PC-3 (cell line): ENCODE results near the gene RINL. TPM values are rescaled to one million over a fixed set of nuclear protein-coding genes. Genes with fewer than 3 reads are reported as not detected.

ENCODE experiments used
- ATAC-seq: fragments of 200-7000 bp; cut with Tn5 transposase; 2 replicates; pipeline ENCODE4 v1.9.1; 2020; ENCODE audit warnings: mild to moderate bottlenecking, moderate library complexity
- BruUV-seq: library from RNA; stranded (reverse); fragments of 400-500 nt; replicated peaks from 2 replicates; lab custom pipeline; 2021; lab: Mats Ljungman, UMichigan
- CTCF ChIA-PET: fragments of 300-600 bp; sonication (Branson Sonifier 250); formaldehyde crosslinking; loops from one replicate; lab custom pipeline; 2022; ENCODE audit warnings: antibody characterized with exemption; lab: Charles Lee
- POLR2A ChIA-PET: fragments of 300-600 bp; sonication (Branson Sonifier 250); formaldehyde crosslinking; loops from one replicate; lab custom pipeline; 2022; ENCODE audit warnings: antibody characterized with exemption; ENCODE audit not compliant: unreplicated experiment; lab: Charles Lee
- DNase-seq: peaks from one replicate; pipeline ENCODE4 v3.0.0-alpha.2; 2015
- H2AFZ ChIP-seq: fragments of 300-600 bp; sonication (generic); 2 replicates; pipeline ENCODE4 v1.6.0; 2016; ENCODE audit warnings: antibody characterized with exemption, low read length
- H3F3A ChIP-seq: fragments of 300-600 bp; sonication (generic); one replicate; pipeline ENCODE4 v1.6.0; 2017; ENCODE audit warnings: antibody characterized with exemption, low read length, control low read depth, mild to moderate bottlenecking; ENCODE audit not compliant: unreplicated experiment
- H3K27ac ChIP-seq: fragments of 300-600 bp; sonication (generic); 2 replicates; pipeline ENCODE4 v1.5.1; 2016; ENCODE audit warnings: mild to moderate bottlenecking, low read length
- H3K27me3 ChIP-seq: fragments of 300-600 bp; sonication (generic); 2 replicates; pipeline ENCODE4 v1.6.1; 2016; ENCODE audit warnings: low read length, mixed read lengths
- H3K36me3 ChIP-seq: fragments of 300-600 bp; sonication (generic); 2 replicates; pipeline ENCODE4 v1.6.1; 2016; ENCODE audit warnings: low read depth, mixed run types, low read length, mixed read lengths
- H3K4me1 ChIP-seq: fragments of 300-600 bp; sonication (generic); 2 replicates; pipeline ENCODE4 v1.5.1; 2016; ENCODE audit warnings: low read length; ENCODE audit not compliant: insufficient read depth
- H3K4me2 ChIP-seq: fragments of 300-600 bp; sonication (generic); 2 replicates; pipeline ENCODE4 v1.6.0; 2016; ENCODE audit warnings: low read length
- H3K4me3 ChIP-seq: fragments of 300-600 bp; sonication (generic); 2 replicates; pipeline ENCODE4 v1.5.1; 2016; ENCODE audit warnings: mild to moderate bottlenecking, low read length, mixed read lengths
- H3K79me2 ChIP-seq: fragments of 300-600 bp; sonication (generic); 2 replicates; pipeline ENCODE4 v1.6.1; 2017; ENCODE audit warnings: low read length, mixed read lengths
- H3K9ac ChIP-seq: fragments of 300-600 bp; sonication (generic); 2 replicates; pipeline ENCODE4 v1.6.0; 2016; ENCODE audit warnings: mild to moderate bottlenecking, low read length
- H3K9me2 ChIP-seq: fragments of 300-600 bp; sonication (generic); replicated peaks from 2 replicates; pipeline ENCODE4 v1.6.1; 2016; ENCODE audit warnings: mixed run types, low read length, mixed read lengths
- H3K9me3 ChIP-seq: fragments of 300-600 bp; sonication (generic); 2 replicates; pipeline ENCODE4 v1.6.1; 2016; ENCODE audit warnings: low read length, mixed read lengths
- H4K20me1 ChIP-seq: fragments of 300-600 bp; sonication (generic); 2 replicates; pipeline ENCODE4 v1.6.1; 2016; ENCODE audit warnings: low read length, mixed read lengths
- CTCF ChIP-seq: fragments of 300-600 bp; sonication (generic); conservative IDR thresholded peaks from 2 replicates; pipeline ENCODE4 v1.5.1; 2017; ENCODE audit warnings: antibody characterized with exemption, low read depth, mild to moderate bottlenecking, low read length
- EZH2 ChIP-seq: fragments of 300-600 bp; sonication (generic); IDR thresholded peaks from one replicate; pipeline ENCODE4 v1.6.1; 2017; ENCODE audit warnings: antibody characterized with exemption, mild to moderate bottlenecking, low read length; ENCODE audit not compliant: unreplicated experiment
- EZH2phosphoT487 ChIP-seq: fragments of 300-600 bp; sonication (generic); IDR thresholded peaks from 2 replicates; pipeline ENCODE4 v1.6.1; 2018; ENCODE audit warnings: mild to moderate bottlenecking, antibody characterized with exemption, low read length, borderline replicate concordance
- intact Hi-C: fragments of 100-400 bp; cut with micrococcal nuclease; formaldehyde crosslinking; loops from 2 replicates; pipeline ENCODE4 v1.9.0; 2023
- total RNA-seq: library from RNA; depleted of rRNA; stranded (reverse); fragments of >200 nt; gene quantifications from 2 replicates; pipeline ENCODE4 v1.2.3, GENCODE V29; 2014

The RINL gene
- total RNA-seq, 1 experiment from 2014 or later = 3.2 TPM

DNA sequence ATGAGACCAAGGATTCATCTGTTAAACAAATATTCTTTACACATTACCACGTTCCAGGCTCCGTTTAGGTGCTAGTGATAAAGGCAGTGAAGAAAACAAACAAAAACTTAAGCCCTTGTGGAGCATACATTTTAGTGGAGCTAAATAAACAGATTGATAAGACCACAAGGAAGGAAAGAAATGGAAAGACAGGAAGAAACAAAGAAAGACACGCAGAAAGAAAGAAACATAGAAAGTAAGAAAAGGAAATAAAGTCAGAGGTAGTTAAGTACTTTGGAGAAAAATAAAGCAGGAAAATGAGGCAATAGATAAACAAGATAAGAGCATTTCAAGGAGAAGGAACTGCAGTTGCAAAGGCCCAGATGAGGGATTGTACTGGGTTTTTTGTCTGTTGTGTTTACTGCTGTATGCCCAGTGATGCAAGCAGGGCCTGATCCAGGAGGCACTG lies 22.7 kb upstream of the RINL start:
- no peaks in the 10 kb centered on the region for H3K9me2 ChIP-seq
- no peaks in the 10 kb centered on the region for H3K27me3 ChIP-seq
- ChIA-PET POLR2A (interaction anchor here (0.6 to 0.8 kb wide), 2 partner anchors 30 to 178 kb away, joined by 3 to 5 read pairs; partner anchors contain the start of gene MRPS12), CTCF (interaction anchor here (1.9 kb wide), 1 partner anchor 30 kb away, joined by 7 read pairs; the partner anchor contains the start of genes MRPS12 and SARS2)
- TF ChIP-seq CTCF (no peak), EZH2phosphoT487 (no peak), EZH2 (no peak)
- H3K4me2 ChIP-seq = peak overlapping the region; percentile 98
- intact Hi-C loops = no loop called here
- H3K79me2 ChIP-seq = peaks cover 29% of the 10 kb centered on the region
- 0 out of 2 replicates have a peak, but pooled peaks cover 3% of the 10 kb centered on the region for H3K4me1 ChIP-seq
- DNase-seq (no peak), ATAC-seq (no peak)
- H3K9ac ChIP-seq = peak overlapping the region; percentile 77
- BruUV-seq = no TSS peak
- H4K20me1 ChIP-seq = no peaks in the 10 kb centered on the region
- no peaks in the 10 kb centered on the region for H3K9me3 ChIP-seq
- H2AFZ ChIP-seq = peak overlapping the region; percentile 73; the same call in 1 of the 2 replicates
- H3K4me3 ChIP-seq = peak overlapping the region; percentile 78
- H3K27ac ChIP-seq = 0 out of 2 replicates have a peak overlapping the region, but pooled peaks have one; percentile 12
- H3F3A ChIP-seq = no peaks in the 10 kb centered on the region
- no peaks in the 10 kb centered on the region for H3K36me3 ChIP-seq

DNA sequence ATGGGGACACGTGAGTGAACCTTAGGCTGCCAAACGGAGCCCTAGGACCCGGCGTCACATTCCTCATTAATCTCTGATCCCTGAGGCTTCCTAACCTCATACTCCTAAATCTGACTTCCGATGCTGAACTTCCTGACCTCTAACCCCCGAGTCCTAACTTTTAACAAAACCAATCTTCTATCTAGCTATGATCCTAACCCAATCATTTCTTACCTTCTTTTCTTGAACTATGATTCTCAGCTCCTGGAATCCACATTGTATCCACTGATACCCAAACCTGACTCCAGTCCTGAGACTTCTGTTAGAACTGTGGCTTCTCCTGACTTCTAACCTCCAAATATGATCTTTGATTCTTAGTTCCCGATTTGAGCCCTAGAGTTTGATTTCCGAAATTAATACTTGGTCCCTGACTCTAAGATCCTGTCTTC lies 22.1 kb upstream of the RINL start:
- peak overlapping the region; percentile 98 for H3K4me2 ChIP-seq
- ChIA-PET POLR2A (interaction anchor here (0.5 to 0.8 kb wide), 3 partner anchors 31 to 183 kb away, joined by 3 to 6 read pairs (median 5); partner anchors contain the start of gene MRPS12), CTCF (interaction anchor here (1.9 kb wide), 1 partner anchor 30 kb away, joined by 7 read pairs; the partner anchor contains the start of genes MRPS12 and SARS2)
- TSS peak; percentile 76 for BruUV-seq
- H3K27ac ChIP-seq = 0 out of 2 replicates have a peak overlapping the region, but pooled peaks have one; percentile 12
- peak overlapping the region; percentile 77 for H3K9ac ChIP-seq
- no peaks in the 10 kb centered on the region for H4K20me1 ChIP-seq
- H3K4me1 ChIP-seq = 0 out of 2 replicates have a peak, but pooled peaks cover 3% of the 10 kb centered on the region
- peak overlapping the region; percentile 73 for H2AFZ ChIP-seq
- peaks cover 29% of the 10 kb centered on the region for H3K79me2 ChIP-seq
- DNase-seq = no peak
- no peaks in the 10 kb centered on the region for H3K9me2 ChIP-seq
- TF ChIP-seq EZH2 (no peak), EZH2phosphoT487 (no peak), CTCF (no peak)
- no peaks in the 10 kb centered on the region for H3F3A ChIP-seq
- H3K9me3 ChIP-seq = no peaks in the 10 kb centered on the region
- ATAC-seq = no peak
- peak overlapping the region; percentile 78 for H3K4me3 ChIP-seq
- H3K27me3 ChIP-seq = no peaks in the 10 kb centered on the region
- no peaks in the 10 kb centered on the region for H3K36me3 ChIP-seq
- intact Hi-C loops = no loop called here
